AG09319 (cell line): ENCODE measurements around the gene PCBP3.
A peak's percentile ranks its signal among the peaks of the same experiment; 100 is the strongest.
"Not testable (repeated sequence)": the region's sequence is repeated elsewhere in the genome, so short reads cannot be mapped to it uniquely, and the experiment has no call there.

ENCODE experiments used
- DNase-seq: peaks from one replicate; pipeline ENCODE4 v3.0.0-alpha.2; 2010; ENCODE audit warnings: low read depth; ENCODE audit errors: extremely low read depth
- CTCF ChIP-seq: IDR thresholded peaks from 2 replicates; pipeline ENCODE4 v1.5.1; 2011; ENCODE audit warnings: low read depth, mild to moderate bottlenecking, inconsistent platforms, low read length, moderate library complexity

PCBP3 gene

GRCh38 chr21:45811136-45811535, 167.6 kb downstream of the PCBP3 start:
- DNase-seq, result no peak
- TF ChIP-seq CTCF, result no peak

- not testable (repeated sequence) for DNase-seq
These were observed 170.8 kb downstream of the PCBP3 start for GRCh38 chr21:45814210-45814940.

GRCh38 chr21:45815781-45816180, 172.3 kb downstream of the PCBP3 start:
- not testable (repeated sequence) for DNase-seq

GRCh38 chr21:45816794-45817193, 173.3 kb downstream of the PCBP3 start:
- TF ChIP-seq CTCF, result no peak
- no peak for DNase-seq

- TF ChIP-seq CTCF, result no peak
- no peak for DNase-seq
These were observed 173.8 kb downstream of the PCBP3 start for GRCh38 chr21:45817345-45817744.

- DNase-seq, result peak; percentile 29
- TF ChIP-seq CTCF, result no peak
These were observed 174.9 kb downstream of the PCBP3 start for GRCh38 chr21:45818276-45818903.

- no peak for TF ChIP-seq CTCF
- DNase-seq, result no peak
These were observed 175.4 kb downstream of the PCBP3 start for GRCh38 chr21:45818904-45819285.

- no peak for TF ChIP-seq CTCF
- no peak for DNase-seq
These were observed 176.1 kb downstream of the PCBP3 start for GRCh38 chr21:45819478-45820170.
